ENCODE data around the gene SAMD10. TPM values are rescaled to one million over a fixed set of nuclear protein-coding genes. Genes with fewer than 3 reads are reported as not detected.
A peak's percentile ranks its signal among the peaks of the same experiment; 100 is the strongest.
"Not testable (repeated sequence)": the region's sequence is repeated elsewhere in the genome, so short reads cannot be mapped to it uniquely, and the experiment has no call there.

SAMD10 gene
- total RNA-seq, 4 donors from 2014 or later, result 5.9 to 86.2 (median 19.4) TPM

DNA sequence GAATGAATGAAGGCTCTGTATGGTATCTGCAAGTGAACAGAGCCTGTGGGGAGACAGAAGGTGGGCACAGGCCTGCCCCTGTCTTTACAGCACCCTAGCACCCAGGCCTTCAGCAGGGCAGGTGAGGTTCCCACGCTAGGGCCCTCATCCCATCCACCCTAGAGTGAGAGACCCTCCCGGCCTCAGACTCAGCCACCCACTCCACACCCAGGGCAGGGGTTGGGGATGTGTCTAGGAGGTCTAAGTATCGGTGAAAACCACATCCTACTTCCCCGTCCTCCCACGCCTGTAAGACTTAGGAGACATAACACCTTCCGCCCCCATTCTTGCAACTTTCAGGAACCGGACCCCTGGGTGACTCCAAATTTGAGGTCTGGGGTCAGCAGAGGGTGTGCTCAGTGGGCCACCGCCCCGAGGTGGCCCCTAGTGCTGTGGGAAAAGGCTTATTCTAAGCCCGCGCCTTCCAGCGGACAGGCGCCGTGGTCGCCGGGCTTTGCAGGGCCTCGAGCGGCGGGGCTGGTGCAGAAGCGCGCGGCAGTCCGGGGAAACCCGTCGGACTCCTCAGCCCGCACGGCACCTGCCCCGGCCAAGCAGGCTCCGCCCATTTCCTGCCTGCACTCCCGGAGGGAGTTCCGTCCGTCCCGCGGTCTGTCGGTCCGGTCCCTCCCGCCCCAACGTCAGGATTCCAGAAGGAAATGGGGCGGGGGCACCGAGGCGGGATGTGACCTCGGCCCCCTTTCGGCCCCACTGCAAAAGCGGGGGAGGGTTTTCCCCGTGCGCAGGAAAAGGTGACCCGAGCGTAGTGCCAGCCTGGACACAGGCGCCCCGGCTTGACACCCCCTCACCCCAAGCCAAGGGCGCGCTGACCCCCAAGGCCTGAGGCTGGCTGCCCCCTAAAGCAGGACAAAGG, 868 bp downstream of the SAMD10 start:
- in situ Hi-C loops (cut with MboI; ENCODE audit: low pct_ligation_motif_present in 1 of 4, low pct_unique_long_range_greater_than_20kb in 1 of 4, low sequenced_read_pairs in 3 of 4), result no loop called here
- 16 to 50% methylated on average over 2 to 29 of the region's 52 CpGs for WGBS, 2 donors (ENCODE audit: low coverage in 1 of 2)
- peak; percentile 90 for DNase-seq

DNA sequence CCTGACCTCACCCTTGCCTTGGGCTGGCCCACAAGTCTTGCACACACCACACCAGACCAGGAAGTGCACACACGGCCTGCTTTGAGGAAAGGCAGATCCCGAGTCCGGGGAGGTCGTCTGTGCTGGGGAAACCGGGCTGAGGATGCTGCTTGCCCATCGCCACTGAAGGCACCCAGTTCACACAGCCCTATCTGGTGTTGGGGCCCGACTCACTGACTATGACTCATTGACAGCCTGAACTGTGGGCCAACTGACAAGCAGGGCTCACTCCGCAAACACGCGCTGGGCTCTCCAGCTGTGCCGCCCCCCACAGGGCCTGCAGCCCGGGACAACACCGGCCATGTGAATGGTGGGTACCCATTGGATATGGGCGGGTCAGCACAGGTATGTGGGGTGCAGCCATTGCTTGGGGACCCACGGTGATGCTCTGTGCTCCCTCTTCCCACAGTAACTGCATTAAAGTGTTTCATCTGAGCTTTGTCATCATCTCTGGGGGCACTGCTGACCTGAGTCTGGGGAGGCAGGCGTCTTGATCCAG, 1.6 kb downstream of the SAMD10 start:
- H3K4me1 ChIP-seq, result peaks cover 25 to 39% (median 34%) of the 10 kb centered on the region in 4 donors
- WGBS, 2 donors (ENCODE audit: low coverage in 1 of 2), result 57 to 73% methylated on average over 4 to 15 of the region's 16 CpGs
- H3K27ac ChIP-seq, result peak overlapping the region in 1 of 4 donors; percentile 89
- no peaks in the 10 kb centered on the region for H3K36me3 ChIP-seq
- intact Hi-C loops (cut with DNase I; ENCODE audit: low total_unique reads) (loop anchor here (10.0 kb wide), 1 partner anchor 203 kb away; no protein-coding TSS in a partner anchor), in situ Hi-C loops (cut with MboI; ENCODE audit: low pct_ligation_motif_present in 1 of 4, low pct_unique_long_range_greater_than_20kb in 1 of 4, low sequenced_read_pairs in 3 of 4) (no loop called here)
- no peak for DNase-seq
- H3K27me3 ChIP-seq, result no peaks in the 10 kb centered on the region
- no peaks in the 10 kb centered on the region for H3K9me3 ChIP-seq
- TF ChIP-seq, protein P1, sequence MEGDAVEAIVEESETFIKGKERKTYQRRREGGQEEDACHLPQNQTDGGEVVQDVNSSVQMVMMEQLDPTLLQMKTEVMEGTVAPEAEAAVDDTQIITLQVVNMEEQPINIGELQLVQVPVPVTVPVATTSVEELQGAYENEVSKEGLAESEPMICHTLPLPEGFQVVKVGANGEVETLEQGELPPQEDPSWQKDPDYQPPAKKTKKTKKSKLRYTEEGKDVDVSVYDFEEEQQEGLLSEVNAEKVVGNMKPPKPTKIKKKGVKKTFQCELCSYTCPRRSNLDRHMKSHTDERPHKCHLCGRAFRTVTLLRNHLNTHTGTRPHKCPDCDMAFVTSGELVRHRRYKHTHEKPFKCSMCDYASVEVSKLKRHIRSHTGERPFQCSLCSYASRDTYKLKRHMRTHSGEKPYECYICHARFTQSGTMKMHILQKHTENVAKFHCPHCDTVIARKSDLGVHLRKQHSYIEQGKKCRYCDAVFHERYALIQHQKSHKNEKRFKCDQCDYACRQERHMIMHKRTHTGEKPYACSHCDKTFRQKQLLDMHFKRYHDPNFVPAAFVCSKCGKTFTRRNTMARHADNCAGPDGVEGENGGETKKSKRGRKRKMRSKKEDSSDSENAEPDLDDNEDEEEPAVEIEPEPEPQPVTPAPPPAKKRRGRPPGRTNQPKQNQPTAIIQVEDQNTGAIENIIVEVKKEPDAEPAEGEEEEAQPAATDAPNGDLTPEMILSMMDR (IDR thresholded peaks at IDR 0.05), result no peak
- no peak for TF ChIP-seq POLR2A (IDR thresholded peaks at IDR 0.05)
- no peak for TF ChIP-seq POLR2AphosphoS5 (IDR thresholded peaks at IDR 0.05)
- no peak for TF ChIP-seq EP300 (IDR thresholded peaks at IDR 0.05; ENCODE audit: low read depth)
- no peak overlapping the region for H3K4me3 ChIP-seq

More for the DNA sequence above, 868 bp downstream of the SAMD10 start:
- Histone ChIP-seq H3K4me1 (peaks cover 25 to 38% (median 33%) of the 10 kb centered on the region in 4 donors), H3K36me3 (no peaks in the 10 kb centered on the region), H3K27me3 (no peaks in the 10 kb centered on the region), H3K9me3 (no peaks in the 10 kb centered on the region), H3K27ac (peak overlapping the region; percentile 81 to 89 (median 88)), H3K4me3 (peak overlapping the region; percentile 37 to 60 (median 55))
- intact Hi-C loops (cut with DNase I; ENCODE audit: low total_unique reads), result loop anchor here (10.0 kb wide), 1 partner anchor 204 kb away; no protein-coding TSS in a partner anchor
- TF ChIP-seq POLR2AphosphoS5 (IDR thresholded peaks at IDR 0.05), result peak; percentile 55 to 66 (median 62)
- peak; percentile 39 for TF ChIP-seq POLR2A (IDR thresholded peaks at IDR 0.05)
- TF ChIP-seq EP300 (IDR thresholded peaks at IDR 0.05; ENCODE audit: low read depth), result no peak
- TF ChIP-seq, protein P1 (IDR thresholded peaks at IDR 0.05), result no peak

DNA sequence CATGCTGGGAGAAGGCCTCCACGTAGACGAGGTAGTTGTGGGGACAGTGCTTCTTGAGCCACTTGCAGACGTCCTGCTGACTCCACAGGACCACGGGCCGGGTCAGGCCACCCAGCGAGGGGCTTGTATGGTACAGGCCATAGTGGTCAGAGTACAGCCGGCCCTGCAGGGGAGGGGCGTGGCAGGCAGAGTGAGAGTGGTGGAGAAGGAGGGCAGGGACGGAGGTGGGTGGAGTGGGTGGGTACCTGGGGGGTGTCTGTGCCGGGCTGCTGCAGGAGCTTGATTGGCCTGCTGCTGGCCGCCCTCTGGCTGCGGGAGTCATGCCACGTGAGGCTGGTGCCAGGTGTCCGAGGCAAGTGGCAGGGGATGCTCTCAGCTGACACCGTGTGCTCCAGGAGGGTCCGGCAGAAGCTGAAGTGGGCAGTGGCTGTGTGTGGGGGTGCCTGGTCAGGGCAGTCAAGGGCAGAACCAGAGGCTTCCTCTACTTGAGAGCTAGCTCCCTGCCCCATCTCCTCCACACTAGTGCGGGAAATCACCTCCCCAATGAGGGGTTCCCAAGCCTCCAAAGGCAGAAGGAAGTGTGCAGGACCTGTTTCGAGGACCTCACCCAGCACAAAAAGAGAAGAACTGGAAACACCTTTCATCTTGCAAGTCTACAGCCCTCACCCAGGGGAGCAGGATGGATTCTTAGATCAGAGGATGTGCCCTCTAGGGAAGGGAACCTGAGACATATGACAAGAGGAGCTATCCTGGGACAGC, 2.3 kb downstream of the SAMD10 start:
- 84 to 90% methylated on average over 5 to 18 of the region's 18 CpGs for WGBS, 2 donors (ENCODE audit: low coverage in 1 of 2)
- no peaks in the 10 kb centered on the region for H3K9me3 ChIP-seq
- no peaks in the 10 kb centered on the region for H3K27me3 ChIP-seq
- intact Hi-C loops (cut with DNase I; ENCODE audit: low total_unique reads), result loop anchor here (10.0 kb wide), 1 partner anchor 202 kb away; no protein-coding TSS in a partner anchor
- in situ Hi-C loops (cut with MboI; ENCODE audit: low pct_ligation_motif_present in 1 of 4, low pct_unique_long_range_greater_than_20kb in 1 of 4, low sequenced_read_pairs in 3 of 4), result no loop called here
- H3K4me3 ChIP-seq, result no peak overlapping the region
- H3K4me1 ChIP-seq, result peaks cover 21 to 33% (median 30%) of the 10 kb centered on the region in 4 donors
- H3K27ac ChIP-seq, result no peak overlapping the region
- no peaks in the 10 kb centered on the region for H3K36me3 ChIP-seq
- DNase-seq, result no peak
- TF ChIP-seq POLR2AphosphoS5 (IDR thresholded peaks at IDR 0.05) (no peak), POLR2A (IDR thresholded peaks at IDR 0.05) (no peak), EP300 (IDR thresholded peaks at IDR 0.05; ENCODE audit: low read depth) (no peak)
- TF ChIP-seq, protein P1 (IDR thresholded peaks at IDR 0.05), result no peak

DNA sequence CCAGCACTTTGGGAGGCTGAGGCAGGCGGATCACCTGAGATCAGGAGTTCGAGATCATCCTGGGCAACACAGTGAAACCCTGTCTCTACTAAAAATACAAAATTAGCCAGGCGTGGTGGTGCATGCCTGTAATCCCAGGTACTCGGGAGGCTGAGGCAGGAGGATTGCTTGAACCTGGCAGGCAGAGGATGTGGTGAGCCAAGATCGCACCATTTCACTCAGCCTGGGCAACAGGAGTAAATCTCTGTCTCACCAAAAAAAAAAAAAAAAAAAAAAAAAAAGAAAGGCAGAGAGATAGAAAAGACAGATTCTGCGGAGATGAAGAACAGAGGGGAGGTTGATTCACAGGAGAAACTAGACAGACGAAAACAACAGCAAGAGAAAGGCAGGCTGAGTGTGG, 2.9 kb downstream of the SAMD10 start:
- intact Hi-C loops (cut with DNase I; ENCODE audit: low total_unique reads), result loop anchor here (10.0 kb wide), 1 partner anchor 202 kb away; no protein-coding TSS in a partner anchor
- H3K27me3 ChIP-seq; H3K36me3 ChIP-seq; H3K27ac ChIP-seq; in situ Hi-C loops (cut with MboI; ENCODE audit: low pct_ligation_motif_present in 1 of 4, low pct_unique_long_range_greater_than_20kb in 1 of 4, low sequenced_read_pairs in 3 of 4); H3K4me3 ChIP-seq; H3K9me3 ChIP-seq; DNase-seq: not testable (repeated sequence)
- H3K4me1 ChIP-seq, result peaks cover 15 to 27% (median 23%) of the 10 kb centered on the region in 4 donors
- WGBS, 2 donors (ENCODE audit: low coverage in 1 of 2), result 89 to 92% methylated on average over 4 to 7 of the region's 7 CpGs

Measured in transverse colon (tissue), 4 donors.